Measurements from ENCODE around the gene PHLPP1.

The PHLPP1 gene

GRCh38 chr18:62996566-62996965 lies 281.2 kb downstream of the PHLPP1 start:
- TF ChIP-seq TCF12 (IDR thresholded peaks at IDR 0.05; ENCODE audit: low read depth): no peak
- TF ChIP-seq CREB1 (IDR thresholded peaks at IDR 0.05; ENCODE audit: low read depth): no peak
- TF ChIP-seq REST (IDR thresholded peaks at IDR 0.05; ENCODE audit: low read depth): no peak
- TF ChIP-seq ZBTB7A (IDR thresholded peaks at IDR 0.05; ENCODE audit: low read depth): no peak
- TF ChIP-seq CEBPB (IDR thresholded peaks at IDR 0.05): no peak
- no peak for TF ChIP-seq NFIC (IDR thresholded peaks at IDR 0.05)
- no peak for TF ChIP-seq USF1 (IDR thresholded peaks at IDR 0.05)
- TF ChIP-seq EP300 (IDR thresholded peaks at IDR 0.05; ENCODE audit: borderline replicate concordance): no peak
- no peak for TF ChIP-seq TEAD4 (IDR thresholded peaks at IDR 0.05)
- TF ChIP-seq RAD21 (IDR thresholded peaks at IDR 0.05; ENCODE audit: low read depth): no peak
- TF ChIP-seq EGR1 (IDR thresholded peaks at IDR 0.05): no peak

GRCh38 chr18:62997076-62997475 lies 281.7 kb downstream of the PHLPP1 start:
- no peak for TF ChIP-seq FOXM1 (IDR thresholded peaks at IDR 0.05; ENCODE audit: borderline replicate concordance, low read depth)
- TF ChIP-seq TCF12 (IDR thresholded peaks at IDR 0.05; ENCODE audit: low read depth): no peak
- no peak for TF ChIP-seq NFIC (IDR thresholded peaks at IDR 0.05)
- no peak for TF ChIP-seq EP300 (IDR thresholded peaks at IDR 0.05; ENCODE audit: borderline replicate concordance)
- no peak for TF ChIP-seq REST (IDR thresholded peaks at IDR 0.05; ENCODE audit: low read depth)
- no peak for TF ChIP-seq TAF1 (IDR thresholded peaks at IDR 0.05; ENCODE audit: low read depth)
- TF ChIP-seq ZBTB7A (IDR thresholded peaks at IDR 0.05; ENCODE audit: low read depth): no peak
- no peak for TF ChIP-seq YY1 (IDR thresholded peaks at IDR 0.05; ENCODE audit: low read depth)
- TF ChIP-seq TEAD4 (IDR thresholded peaks at IDR 0.05): no peak
- no peak for TF ChIP-seq RAD21 (IDR thresholded peaks at IDR 0.05; ENCODE audit: low read depth)
- TF ChIP-seq EGR1 (IDR thresholded peaks at IDR 0.05): no peak
- no peak for TF ChIP-seq CREB1 (IDR thresholded peaks at IDR 0.05; ENCODE audit: low read depth)
- TF ChIP-seq USF1 (IDR thresholded peaks at IDR 0.05): no peak
- TF ChIP-seq MAX (IDR thresholded peaks at IDR 0.05): no peak
- TF ChIP-seq CEBPB (IDR thresholded peaks at IDR 0.05): no peak

- no peak for TF ChIP-seq TAF1 (IDR thresholded peaks at IDR 0.05; ENCODE audit: low read depth)
- TF ChIP-seq FOXM1 (IDR thresholded peaks at IDR 0.05; ENCODE audit: borderline replicate concordance, low read depth): no peak
- no peak for TF ChIP-seq CREB1 (IDR thresholded peaks at IDR 0.05; ENCODE audit: low read depth)
- TF ChIP-seq RAD21 (IDR thresholded peaks at IDR 0.05; ENCODE audit: low read depth): no peak
- TF ChIP-seq REST (IDR thresholded peaks at IDR 0.05; ENCODE audit: low read depth): no peak
- TF ChIP-seq ZBTB7A (IDR thresholded peaks at IDR 0.05; ENCODE audit: low read depth): no peak
- no peak for TF ChIP-seq YY1 (IDR thresholded peaks at IDR 0.05; ENCODE audit: low read depth)
- no peak for TF ChIP-seq CEBPB (IDR thresholded peaks at IDR 0.05)
- no peak for TF ChIP-seq EGR1 (IDR thresholded peaks at IDR 0.05)
- no peak for TF ChIP-seq MAX (IDR thresholded peaks at IDR 0.05)
- TF ChIP-seq TEAD4 (IDR thresholded peaks at IDR 0.05): no peak
- no peak for TF ChIP-seq EP300 (IDR thresholded peaks at IDR 0.05; ENCODE audit: borderline replicate concordance)
Measured at GRCh38 chr18:62998443-62998842, 283.1 kb downstream of the PHLPP1 start.

GRCh38 chr18:62999392-62999791 lies 284.1 kb downstream of the PHLPP1 start:
- TF ChIP-seq RAD21 (IDR thresholded peaks at IDR 0.05; ENCODE audit: low read depth) (no peak), CEBPB (IDR thresholded peaks at IDR 0.05) (no peak), YY1 (IDR thresholded peaks at IDR 0.05; ENCODE audit: low read depth) (no peak), FOXM1 (IDR thresholded peaks at IDR 0.05; ENCODE audit: borderline replicate concordance, low read depth) (no peak), USF1 (IDR thresholded peaks at IDR 0.05) (no peak), CREB1 (IDR thresholded peaks at IDR 0.05; ENCODE audit: low read depth) (no peak), EP300 (IDR thresholded peaks at IDR 0.05; ENCODE audit: borderline replicate concordance) (no peak), EGR1 (IDR thresholded peaks at IDR 0.05) (no peak), ZBTB7A (IDR thresholded peaks at IDR 0.05; ENCODE audit: low read depth) (no peak), TEAD4 (IDR thresholded peaks at IDR 0.05) (no peak), TAF1 (IDR thresholded peaks at IDR 0.05; ENCODE audit: low read depth) (no peak), NFIC (IDR thresholded peaks at IDR 0.05) (no peak), MAX (IDR thresholded peaks at IDR 0.05) (no peak), TCF12 (IDR thresholded peaks at IDR 0.05; ENCODE audit: low read depth) (no peak), REST (IDR thresholded peaks at IDR 0.05; ENCODE audit: low read depth) (no peak)
